GM19372 (cell line): ENCODE data around the gene CACNA2D4.

Experiments
- ATAC-seq: cut with Tn5 transposase; IDR thresholded peaks from one replicate; pipeline ENCODE4 v1.9.1; 2021; ENCODE audit warnings: mild to moderate bottlenecking, low read depth, moderate library complexity; ENCODE audit not compliant: unreplicated experiment

Gene CACNA2D4

DNA sequence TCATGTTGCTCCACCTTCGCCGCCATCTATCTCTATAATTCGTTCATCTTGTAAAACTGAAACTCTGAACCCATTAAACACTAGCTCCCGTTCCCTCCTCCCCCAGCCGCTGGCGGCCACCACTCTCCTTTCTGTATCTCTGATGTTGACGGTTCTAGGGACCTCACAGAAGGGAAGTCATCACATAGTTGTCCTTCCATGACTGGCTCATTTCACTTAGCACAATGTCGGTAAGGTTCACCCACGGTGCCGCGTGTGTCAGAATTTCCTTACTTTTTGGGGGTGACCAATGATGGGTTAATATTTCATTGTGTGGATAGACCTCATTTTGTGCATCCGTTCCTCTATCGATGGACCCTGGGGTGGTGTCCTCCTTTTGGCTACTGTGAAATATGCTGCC, 2.0 kb upstream of the CACNA2D4 start:
- ATAC-seq, result no peak

DNA sequence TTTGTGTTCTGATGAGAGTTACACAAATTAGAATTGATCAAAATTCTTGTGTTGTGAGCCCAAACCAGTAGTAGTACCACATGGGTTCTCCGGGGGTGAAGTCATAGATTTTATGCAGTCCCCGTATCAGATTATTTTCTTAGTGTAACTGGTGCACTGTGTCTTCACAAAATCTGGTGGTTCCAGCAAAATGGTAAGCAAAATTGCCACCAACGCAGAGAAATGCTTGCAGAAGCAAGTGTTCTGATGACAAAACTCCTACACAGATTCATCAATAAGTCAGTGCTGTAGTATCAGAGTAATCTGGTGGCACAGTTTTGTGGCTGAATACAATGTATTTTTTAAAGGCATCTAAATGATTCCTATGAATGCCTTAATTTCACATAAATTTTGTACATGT, 1.3 kb upstream of the CACNA2D4 start:
- no peak for ATAC-seq

DNA sequence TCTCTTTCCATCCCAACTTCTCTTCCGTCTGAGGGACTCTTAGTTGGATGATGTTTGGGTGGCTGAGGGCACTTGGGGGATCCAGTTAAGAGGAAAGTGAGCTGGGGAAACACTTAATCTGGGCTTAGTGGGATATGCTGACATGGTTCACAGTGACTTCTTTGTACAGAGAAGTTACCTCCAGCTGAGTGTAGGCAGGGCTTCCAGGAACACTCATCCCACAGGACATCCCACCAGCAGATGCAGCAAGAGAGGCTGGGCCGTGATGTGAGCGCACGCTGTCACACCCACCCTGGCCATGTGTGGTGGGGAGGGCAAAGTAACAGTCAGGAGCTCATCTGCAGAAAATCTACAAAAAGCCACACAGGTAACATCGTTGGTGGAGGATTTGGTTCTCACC, 832 bp upstream of the CACNA2D4 start:
- no peak for ATAC-seq

DNA sequence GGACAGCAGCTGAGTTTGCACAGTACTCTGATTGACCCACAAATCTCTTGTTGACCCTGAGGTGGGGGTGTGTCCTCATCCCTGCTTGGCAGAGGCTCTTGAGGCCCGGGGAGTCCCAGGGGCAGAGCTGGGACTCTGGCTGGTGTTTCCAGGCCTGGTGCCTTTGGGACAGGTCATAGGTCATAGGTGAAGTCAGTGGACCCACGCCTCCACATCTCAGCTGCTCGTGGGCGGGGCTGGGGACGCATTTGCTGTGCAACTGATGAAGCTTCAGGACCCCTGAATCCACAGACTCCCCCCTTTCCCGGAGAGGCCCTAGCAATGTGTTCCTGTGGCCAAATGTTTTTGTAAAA, 408 bp upstream of the CACNA2D4 start:
- ATAC-seq, result no peak

DNA sequence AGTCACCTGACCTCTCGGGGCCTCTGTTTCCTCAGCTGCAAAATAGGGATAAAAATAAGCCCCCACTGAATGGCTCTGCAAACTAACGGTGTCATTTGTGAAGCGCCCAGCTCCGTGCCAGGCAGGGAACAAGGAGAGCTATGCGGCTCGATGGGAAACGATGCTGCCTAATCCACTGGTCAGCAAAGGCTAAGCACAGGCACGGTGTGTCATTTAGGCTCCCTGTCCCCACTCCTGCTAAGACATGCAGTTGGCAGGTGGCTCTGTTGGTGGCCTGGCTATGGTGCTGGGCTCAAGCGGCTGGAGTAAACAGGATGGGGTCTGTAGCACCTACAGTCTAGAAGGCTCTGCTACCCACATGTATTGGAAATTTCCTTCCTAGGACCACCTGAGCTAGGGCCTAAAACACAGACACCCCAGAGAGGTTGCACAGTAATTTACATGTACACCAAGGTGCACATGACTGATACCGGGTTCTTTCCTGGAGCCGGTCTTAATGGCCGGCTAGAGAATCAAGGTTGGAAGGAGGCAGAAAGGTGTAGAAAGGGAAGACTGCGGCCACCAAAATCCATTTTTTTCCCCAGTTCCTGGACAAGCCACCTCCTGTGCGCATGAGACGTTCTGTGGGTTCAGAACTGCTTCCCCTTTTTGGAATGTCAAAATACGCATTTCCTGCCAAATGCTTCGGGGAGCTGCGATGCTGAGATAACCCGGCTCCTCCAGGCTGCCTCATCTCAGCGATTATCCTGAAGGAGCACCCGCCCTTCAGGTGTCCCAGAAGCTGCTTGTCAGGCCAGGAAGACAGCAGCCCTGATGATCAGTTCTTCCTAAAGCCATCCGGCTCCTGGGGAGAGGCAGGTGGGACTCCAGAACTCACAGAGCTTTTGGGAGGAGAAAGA, 1.0 kb downstream of the CACNA2D4 start:
- ATAC-seq, result no peak

DNA sequence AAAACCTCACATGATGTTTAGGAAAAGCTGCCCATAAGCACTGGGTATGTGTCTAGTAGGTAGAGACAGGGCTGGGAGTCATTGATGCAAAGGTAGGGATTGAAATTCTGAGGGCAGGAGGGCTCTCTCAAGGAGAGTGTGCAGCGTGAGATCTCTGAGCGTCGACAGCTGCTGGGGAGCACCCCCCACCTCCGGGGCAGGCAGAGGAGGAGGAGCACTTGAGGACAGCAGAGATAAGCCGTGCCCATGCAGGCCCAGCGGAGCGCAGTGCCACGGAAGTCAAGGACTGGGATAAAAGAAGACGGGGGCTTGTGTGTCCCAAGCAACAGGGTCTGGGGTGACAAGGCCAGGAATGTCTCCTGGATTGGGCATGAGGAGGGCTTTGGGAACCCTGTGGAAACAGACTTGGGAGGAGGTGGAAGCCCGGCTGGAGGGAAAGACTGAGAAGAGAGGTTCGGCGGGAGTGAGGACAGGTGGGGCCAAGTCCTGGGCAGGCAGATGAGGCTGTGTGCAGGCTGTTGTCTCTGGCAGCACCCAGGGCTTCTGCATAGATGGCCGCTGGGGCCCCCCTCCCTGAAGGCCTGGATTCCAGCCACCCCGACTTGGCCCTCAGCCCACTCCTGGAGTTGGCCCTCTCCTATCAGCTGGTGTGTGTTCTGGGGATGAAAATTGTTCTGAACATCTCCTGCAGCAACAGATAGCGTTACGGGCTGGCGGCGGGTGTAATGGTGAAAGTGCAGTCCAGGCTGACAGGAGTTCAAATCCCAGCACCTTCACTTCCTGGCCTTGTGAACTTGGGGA, 1.9 kb downstream of the CACNA2D4 start:
- no peak for ATAC-seq

DNA sequence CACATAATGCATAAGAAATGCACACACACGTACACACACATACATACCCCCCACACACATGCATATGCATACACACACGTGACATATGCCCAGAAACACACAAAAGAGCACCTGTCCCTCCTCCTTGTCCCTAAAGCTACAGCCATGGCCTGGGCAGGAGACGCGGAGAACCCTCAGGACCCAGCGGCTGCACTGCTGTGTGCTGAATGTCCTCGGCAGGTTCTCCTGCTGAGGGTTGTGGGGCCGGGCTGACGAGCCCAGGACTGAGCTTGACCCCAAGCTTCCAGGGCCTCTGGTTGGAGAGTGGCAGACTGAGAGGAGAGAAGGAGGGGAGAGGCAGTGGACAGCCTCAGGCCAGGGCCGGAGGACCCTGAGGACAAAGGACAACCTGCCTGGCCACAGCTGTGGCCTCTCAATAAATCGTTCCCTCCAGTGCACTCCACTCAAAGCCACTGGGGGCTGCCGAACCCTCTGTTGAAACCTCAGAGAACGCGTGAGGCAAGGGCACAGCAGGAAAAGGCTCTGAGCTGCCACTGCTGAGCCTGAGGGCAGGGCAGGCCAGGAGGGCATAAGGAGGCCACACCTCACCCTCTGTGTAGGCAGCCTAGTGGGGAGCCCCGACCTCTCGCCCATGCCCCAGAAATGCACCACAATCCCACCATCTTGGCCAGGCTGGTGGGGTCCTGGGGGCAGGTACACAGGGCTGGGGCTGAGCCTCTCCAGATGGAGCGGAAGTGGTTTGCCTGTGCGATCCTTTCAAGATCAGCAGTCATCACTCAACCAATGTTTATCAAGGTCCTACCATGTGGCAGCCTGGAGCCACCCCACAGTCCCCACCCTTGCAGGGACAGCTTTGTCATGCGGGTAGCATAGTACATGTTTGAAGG, 3.1 kb downstream of the CACNA2D4 start:
- no peak for ATAC-seq

DNA sequence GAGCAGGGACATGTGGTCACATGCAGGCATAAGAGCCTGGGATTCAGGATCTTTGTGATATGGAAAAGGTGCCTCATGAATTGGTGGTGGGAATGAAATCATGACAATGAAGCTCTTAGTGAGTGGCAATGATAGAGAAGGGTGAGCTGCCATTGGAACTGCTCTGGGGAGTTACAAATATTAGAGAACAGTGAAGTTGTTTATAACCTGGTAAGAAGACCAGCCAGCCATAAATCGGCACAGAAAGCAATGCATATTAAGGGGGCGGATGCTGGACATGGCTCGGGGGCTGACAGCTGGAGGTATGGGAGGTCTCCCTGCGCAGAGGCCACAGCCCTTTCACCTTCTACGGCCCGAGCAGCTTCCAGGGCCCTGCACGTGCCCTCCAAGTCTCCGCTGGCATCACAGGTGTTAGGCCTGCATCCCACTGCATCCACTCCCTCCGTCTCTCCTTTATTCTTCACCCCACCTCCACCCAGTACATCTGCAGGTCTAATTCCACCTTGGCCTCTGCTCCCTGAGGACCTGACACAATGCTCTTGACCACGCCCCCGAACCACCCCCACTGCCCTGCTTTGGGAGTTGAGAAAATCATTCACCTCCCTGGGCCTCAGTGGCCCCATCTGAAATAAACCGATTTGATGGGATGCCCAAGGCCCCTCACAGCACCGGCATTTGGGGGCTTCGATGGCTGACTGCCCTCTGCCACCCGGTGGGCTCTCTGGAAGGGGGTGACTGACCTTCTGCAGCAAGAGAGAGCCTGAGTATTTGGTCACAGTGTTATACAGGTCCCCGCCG, 4.1 kb downstream of the CACNA2D4 start:
- no peak for ATAC-seq

DNA sequence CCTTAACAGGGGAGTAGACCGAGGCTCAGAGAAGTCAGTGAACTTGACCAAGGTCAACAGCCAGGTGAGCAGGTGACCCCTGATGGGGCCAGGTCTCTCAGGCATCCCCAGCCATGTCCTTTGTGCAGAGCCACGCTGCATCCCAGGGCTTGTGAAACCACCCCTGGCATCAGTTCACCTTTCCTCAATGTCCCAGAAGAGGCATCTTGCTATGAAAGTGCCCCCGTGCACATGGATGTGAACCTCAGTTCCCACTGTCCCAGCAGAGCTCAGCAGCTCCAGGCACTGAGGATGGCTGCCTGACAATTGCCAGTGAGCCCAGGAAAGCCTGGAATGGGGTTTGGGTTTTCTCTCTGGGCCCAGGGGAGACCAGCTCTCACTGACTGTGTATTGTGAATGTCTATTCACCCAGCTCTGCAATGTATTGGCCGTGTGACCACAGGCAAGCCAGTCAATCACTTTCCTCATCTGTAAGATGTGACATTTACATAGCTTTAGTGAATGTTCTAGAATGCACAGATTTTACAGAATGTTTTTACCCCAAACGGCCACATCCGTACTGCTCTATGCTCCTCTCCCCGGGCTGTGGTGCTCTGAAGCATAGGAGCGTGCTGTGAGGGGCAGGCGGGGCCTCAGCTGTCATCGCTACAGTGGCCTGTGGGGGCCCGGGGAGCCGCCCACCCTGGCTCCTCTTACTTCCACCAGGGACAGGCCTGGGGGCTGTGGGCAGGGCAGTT, 4.9 kb downstream of the CACNA2D4 start:
- no peak for ATAC-seq

DNA sequence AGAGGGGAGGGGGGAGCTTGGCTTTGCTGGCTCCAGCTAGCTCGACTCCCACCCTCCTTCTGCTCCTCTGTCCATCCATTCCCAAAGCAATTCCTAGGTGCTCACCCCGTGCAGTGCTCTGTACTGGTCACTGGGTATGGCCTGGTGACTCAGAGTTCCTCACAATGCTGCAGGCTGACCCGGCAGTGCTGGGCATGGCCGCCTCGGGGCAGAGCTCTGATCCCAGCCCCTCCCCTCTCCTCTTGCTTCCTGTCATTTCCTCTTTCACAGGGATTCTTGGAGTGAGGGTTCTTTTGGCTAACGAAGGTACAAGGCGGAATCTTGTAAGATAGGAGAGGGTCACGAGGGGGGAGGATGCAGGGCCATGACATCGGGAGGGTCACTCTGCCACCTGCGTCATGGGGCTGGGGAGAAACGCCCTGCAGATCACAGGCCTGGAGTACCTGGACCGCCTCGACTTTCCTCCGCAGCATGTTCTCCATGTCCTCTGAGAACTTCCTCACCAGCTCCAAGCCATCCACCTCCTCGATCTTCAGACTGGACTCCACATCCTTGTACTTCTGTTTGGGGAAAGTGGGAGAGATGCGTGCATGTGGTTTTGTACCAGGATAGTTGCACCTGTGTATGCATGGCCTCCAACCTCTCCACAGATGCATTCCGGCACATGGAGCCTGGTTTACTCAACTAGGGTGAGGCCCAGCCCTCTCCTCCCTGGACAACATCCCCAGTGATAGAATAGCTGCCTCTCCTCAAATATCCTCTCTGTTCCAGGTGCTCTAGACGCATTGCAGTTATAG, 5.7 kb downstream of the CACNA2D4 start:
- ATAC-seq, result no peak

DNA sequence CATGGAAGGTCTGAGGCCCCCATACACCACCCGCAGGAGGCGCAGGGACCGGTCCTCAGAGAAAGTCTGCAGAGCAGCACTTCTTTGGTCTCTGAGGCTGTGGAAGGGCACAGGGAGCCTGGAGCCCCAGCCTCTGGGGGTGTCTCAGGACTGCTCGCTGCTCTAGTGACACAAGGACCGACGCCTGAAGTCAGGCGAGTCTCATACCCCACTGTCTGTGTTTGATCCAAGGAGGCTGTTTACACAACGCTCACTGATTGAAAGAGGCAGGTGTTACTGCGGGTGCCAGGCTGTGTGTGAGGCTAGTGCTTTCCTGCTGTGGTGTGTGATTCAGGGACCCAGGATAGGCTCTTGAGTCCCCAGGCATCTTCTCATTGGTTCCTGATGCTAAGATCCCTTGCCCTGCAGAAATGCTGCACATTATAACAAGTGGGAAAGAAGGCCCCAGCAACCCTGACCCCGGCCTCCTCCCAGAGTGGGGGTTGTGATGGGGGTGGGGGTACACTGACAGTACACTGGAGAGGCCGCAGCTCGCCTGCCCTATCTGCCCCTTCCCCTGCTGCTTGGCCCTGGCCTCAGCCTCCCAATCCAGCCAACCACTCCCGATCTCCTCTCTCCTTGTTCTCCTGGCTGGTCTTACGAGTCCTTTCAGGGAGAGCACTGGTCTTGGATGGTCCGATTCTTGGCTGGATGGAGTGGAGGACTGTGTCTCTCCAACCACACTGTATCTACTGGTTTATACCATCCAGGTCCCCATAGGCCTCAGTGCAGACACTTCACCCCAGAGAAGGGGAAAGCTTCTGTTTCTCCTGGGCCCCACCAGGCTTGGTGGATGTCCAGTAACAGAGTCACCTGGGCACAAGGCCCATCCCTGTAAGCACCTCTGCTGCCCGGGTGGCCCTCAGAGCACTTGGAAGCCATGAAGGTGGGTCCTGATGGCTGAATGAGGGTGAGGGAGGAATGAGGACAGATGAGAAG, 6.6 kb downstream of the CACNA2D4 start:
- ATAC-seq, result no peak

DNA sequence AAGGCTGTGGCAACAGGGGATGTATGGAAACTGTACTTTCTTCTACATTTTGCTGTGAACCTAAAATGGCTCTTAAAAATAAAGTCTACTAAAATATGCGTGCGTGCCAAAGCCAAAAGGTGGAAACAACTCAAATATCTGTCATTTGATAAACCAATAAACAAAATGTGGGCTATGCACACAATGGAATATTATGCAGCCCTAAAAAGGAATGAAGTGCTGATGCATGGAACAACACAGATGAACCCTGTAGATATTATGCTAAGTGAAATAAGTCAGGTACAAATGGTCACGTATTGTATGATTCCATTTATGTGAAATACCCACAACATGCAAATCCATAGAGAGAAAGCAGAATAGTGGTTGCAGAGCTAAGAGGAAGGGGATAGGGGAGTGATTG, 8.0 kb downstream of the CACNA2D4 start:
- no peak for ATAC-seq

DNA sequence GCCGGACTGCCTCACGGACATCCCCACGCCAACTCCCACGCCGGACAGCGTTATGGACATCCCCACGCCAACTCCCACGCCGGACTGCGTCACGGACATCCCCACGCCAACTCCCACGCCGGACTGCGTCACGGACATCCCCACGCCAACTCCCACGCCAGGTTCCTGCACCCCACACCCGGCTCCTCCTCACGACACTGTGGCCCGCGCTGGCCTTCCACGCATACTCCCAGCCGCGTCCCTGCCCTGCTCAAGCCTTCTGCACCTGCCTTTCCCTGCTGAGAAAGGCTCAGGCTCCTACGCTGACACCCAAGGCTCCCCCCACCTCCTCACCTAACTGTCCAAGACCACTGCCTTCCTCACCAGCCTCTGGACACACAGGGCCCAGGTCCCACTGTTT, 9.7 kb downstream of the CACNA2D4 start:
- ATAC-seq, result no peak

DNA sequence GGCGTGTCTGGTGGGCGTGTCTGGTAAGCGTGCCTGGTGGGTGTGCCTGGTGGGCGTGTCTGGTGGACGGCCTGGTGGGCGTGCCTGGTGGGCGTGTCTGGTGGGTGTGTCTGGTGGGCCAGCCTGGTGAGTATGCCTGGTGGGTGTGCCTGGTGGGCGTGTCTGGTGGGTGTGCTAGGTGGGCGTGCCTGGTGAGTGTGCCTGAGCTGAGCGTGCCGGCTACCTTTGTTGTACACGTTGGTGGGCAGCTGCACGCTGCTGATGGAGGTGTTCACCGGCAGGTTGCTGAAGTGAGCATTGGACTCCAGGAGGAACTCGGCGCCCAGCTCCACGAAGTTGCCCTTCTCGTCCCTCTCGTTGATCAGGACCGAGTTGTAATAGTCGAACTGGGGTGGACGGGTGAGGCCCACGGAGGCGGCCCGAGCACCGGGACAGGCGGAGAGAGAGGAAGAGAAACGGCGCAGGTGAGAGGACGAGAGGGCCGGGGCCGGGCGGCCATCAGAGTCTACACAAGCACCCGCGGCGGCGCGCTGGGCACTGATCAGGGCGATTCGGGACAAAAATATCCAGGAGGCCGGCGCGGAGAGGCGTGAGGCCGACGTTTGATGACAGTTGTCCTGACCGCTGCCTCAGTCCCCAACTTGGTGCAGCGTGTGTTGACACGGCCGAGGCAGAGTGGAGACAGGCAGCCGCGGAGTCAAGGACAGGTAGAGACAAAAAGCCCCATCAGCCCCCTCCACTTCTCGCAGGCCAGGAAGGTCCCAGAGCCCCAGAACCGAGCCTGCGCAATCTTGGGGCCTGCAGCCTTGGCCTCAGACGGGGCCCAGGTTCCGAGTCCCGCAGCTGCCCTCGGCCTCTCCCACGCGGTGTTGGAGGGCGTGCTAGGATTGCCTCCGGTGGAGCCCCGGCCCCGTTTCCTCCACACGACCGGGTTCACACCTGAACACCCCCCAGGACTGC, 10.5 kb downstream of the CACNA2D4 start:
- ATAC-seq, result no peak

DNA sequence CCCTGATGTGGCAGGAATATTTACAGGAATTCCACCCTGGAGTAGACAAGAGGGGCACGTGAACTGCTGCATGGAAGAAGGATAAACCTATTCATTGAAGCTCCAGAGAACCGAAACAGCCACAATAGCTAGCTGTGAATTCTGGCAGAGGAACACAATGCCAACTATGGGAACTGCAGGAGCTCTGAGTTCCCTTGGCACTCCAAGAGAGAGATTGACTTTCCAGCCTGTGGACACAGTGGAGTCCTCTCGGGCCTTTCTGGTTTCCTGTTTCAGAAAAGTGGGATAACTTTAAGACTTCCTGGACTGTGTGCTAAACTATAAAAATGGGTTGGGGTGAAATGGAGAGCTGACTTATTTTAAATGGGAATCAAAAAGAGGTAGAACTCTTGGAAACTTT, 11.9 kb downstream of the CACNA2D4 start:
- ATAC-seq, result no peak

DNA sequence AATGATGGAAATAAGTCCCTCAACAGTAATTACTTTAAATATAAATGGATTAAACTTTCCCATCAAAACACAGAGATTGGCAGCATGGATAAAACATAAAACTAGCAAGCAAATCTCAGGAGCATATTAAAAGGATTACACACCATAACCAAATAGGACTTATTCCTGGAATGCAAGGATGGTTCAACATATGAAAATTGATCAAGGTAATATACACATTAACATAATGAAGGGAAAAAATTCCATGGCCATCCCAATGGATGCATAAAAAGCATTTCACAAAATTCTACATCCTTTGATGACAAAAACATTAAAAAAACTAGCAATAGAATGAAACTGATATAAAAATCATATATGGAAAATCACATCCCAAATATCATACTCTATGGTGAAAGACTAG, 13.6 kb downstream of the CACNA2D4 start:
- ATAC-seq, result no peak
